H9 (cell line): ENCODE data around the gene ATG2A. TPM values are rescaled to one million over a fixed set of nuclear protein-coding genes. Genes with fewer than 3 reads are reported as not detected.

Experiments used
- DNase-seq: peaks from one replicate; pipeline ENCODE4 v3.0.0-alpha.2; 2017
- H2AFZ ChIP-seq: one replicate; pipeline ENCODE4 v1.6.1; 2013; ENCODE audit warnings: mild to moderate bottlenecking, low read length, control low read depth, moderate library complexity
- H2AK5ac ChIP-seq: 2 replicates; pipeline ENCODE4 v1.6.1; 2013; ENCODE audit warnings: low read length, control low read depth, mixed read lengths; ENCODE audit not compliant: insufficient read length
- H2BK120ac ChIP-seq: one replicate; pipeline ENCODE4 v1.6.1; 2013; ENCODE audit warnings: low read depth, mild to moderate bottlenecking, low read length, control low read depth, inconsistent platforms; ENCODE audit not compliant: poor library complexity, severe bottlenecking
- H2BK12ac ChIP-seq: 2 replicates; pipeline ENCODE4 v1.6.1; 2013; ENCODE audit warnings: low read length, control low read depth, mixed read lengths, low read depth; ENCODE audit not compliant: insufficient read length
- H2BK15ac ChIP-seq: 2 replicates; pipeline ENCODE4 v1.6.1; 2013; ENCODE audit warnings: low read depth, low read length, control low read depth
- H2BK20ac ChIP-seq: one replicate; pipeline ENCODE4 v1.6.1; 2013; ENCODE audit warnings: low read depth, mild to moderate bottlenecking, low read length, control low read depth, inconsistent platforms; ENCODE audit not compliant: poor library complexity, severe bottlenecking
- H2BK5ac ChIP-seq: 2 replicates; pipeline ENCODE4 v1.6.1; 2013; ENCODE audit warnings: low read length, control low read depth, mixed read lengths; ENCODE audit not compliant: insufficient read length
- H3K14ac ChIP-seq: 2 replicates; pipeline ENCODE4 v1.6.1; 2013; ENCODE audit warnings: low read length, control low read depth; ENCODE audit not compliant: insufficient read depth
- H3K18ac ChIP-seq: 2 replicates; pipeline ENCODE4 v1.6.1; 2013; ENCODE audit warnings: low read depth, mild to moderate bottlenecking, mixed read lengths, low read length, control low read depth; ENCODE audit not compliant: insufficient read length
- H3K23ac ChIP-seq: 2 replicates; pipeline ENCODE4 v1.6.1; 2013; ENCODE audit warnings: low read length, control low read depth, mixed read lengths, low read depth; ENCODE audit not compliant: insufficient read length
- H3K23me2 ChIP-seq: 2 replicates; pipeline ENCODE4 v1.6.1; 2013; ENCODE audit warnings: low read depth, mild to moderate bottlenecking, mixed read lengths, low read length, control low read depth; ENCODE audit not compliant: insufficient read length, poor library complexity, severe bottlenecking
- H3K27ac ChIP-seq: 2 replicates; pipeline ENCODE4 v1.5.1; 2013; ENCODE audit warnings: low read length, control low read depth, mixed read lengths, low read depth; ENCODE audit not compliant: insufficient read length
- H3K27me3 ChIP-seq: 2 replicates; pipeline ENCODE4 v1.6.1; 2013; ENCODE audit warnings: low read length, control low read depth, inconsistent platforms; ENCODE audit not compliant: insufficient read depth
- H3K4ac ChIP-seq: 2 replicates; pipeline ENCODE4 v1.6.1; 2013; ENCODE audit warnings: low read depth, mild to moderate bottlenecking, control low read depth, inconsistent platforms, low read length, moderate library complexity
- H3K4me1 ChIP-seq: 2 replicates; pipeline ENCODE4 v1.6.1; 2013; ENCODE audit warnings: low read length, control low read depth, inconsistent platforms; ENCODE audit not compliant: insufficient read depth
- H3K4me2 ChIP-seq: 2 replicates; pipeline ENCODE4 v1.6.1; 2013; ENCODE audit warnings: low read length, control low read depth, mixed read lengths; ENCODE audit not compliant: insufficient read length, insufficient read depth
- H3K56ac ChIP-seq: 2 replicates; pipeline ENCODE4 v1.6.1; 2013; ENCODE audit warnings: low read depth, mild to moderate bottlenecking, mixed read lengths, low read length, control low read depth; ENCODE audit not compliant: insufficient read length
- H3K79me1 ChIP-seq: 2 replicates; pipeline ENCODE4 v1.6.1; 2013; ENCODE audit warnings: low read depth, mild to moderate bottlenecking, moderate library complexity, low read length, control low read depth, inconsistent platforms; ENCODE audit not compliant: insufficient read depth, poor library complexity, severe bottlenecking
- H3K79me2 ChIP-seq: 2 replicates; pipeline ENCODE4 v1.6.1; 2013; ENCODE audit warnings: low read length, control low read depth, inconsistent platforms; ENCODE audit not compliant: insufficient read depth
- H3K9ac ChIP-seq: 2 replicates; pipeline ENCODE4 v1.6.1; 2013; ENCODE audit warnings: low read length, control low read depth, mixed read lengths; ENCODE audit not compliant: insufficient read length; ENCODE audit errors: extremely low read depth
- H3K9me3 ChIP-seq: one replicate; pipeline ENCODE4 v1.6.1; 2013; ENCODE audit warnings: low read depth, low read length, inconsistent platforms; ENCODE audit not compliant: control insufficient read depth
- H3T11ph ChIP-seq: one replicate; pipeline ENCODE4 v1.6.1; 2013; ENCODE audit warnings: mild to moderate bottlenecking, low read length, control low read depth, inconsistent platforms
- H4K20me1 ChIP-seq: one replicate; pipeline ENCODE4 v1.6.1; 2013; ENCODE audit not compliant: control insufficient read depth, insufficient read length, insufficient read depth
- H4K5ac ChIP-seq: 2 replicates; pipeline ENCODE4 v1.6.1; 2013; ENCODE audit warnings: low read depth, mild to moderate bottlenecking, mixed read lengths, low read length, control low read depth; ENCODE audit not compliant: insufficient read length
- H4K8ac ChIP-seq: replicated peaks from 2 replicates; pipeline ENCODE4 v1.6.1; 2013; ENCODE audit warnings: low read length, control low read depth, mixed read lengths, low read depth; ENCODE audit not compliant: insufficient read length
- H4K91ac ChIP-seq: 2 replicates; pipeline ENCODE4 v1.6.1; 2013; ENCODE audit warnings: low read depth, mild to moderate bottlenecking, moderate library complexity, mixed read lengths, low read length, control low read depth; ENCODE audit not compliant: insufficient read length
- H3K27ac Mint-ChIP-seq, 3 experiments: 2 replicates in 2 of 3; 3 replicates in 1 of 3; pipeline ENCODE4 v1.8.0; 2020 to 2021; ENCODE audit warnings: mixed read lengths in 3 of 3, mild to moderate bottlenecking in 1 of 3, moderate library complexity in 1 of 3
- H3K27me3 Mint-ChIP-seq: 2 replicates; pipeline ENCODE4 v1.8.0; 2021; ENCODE audit warnings: low read depth, mild to moderate bottlenecking, moderate library complexity, mixed read lengths
- H3K36me3 Mint-ChIP-seq, 3 experiments: 2 replicates in 2 of 3; 3 replicates in 1 of 3; pipeline ENCODE4 v1.8.0; 2020 to 2021; ENCODE audit warnings: low read depth in 3 of 3, mixed read lengths in 3 of 3; ENCODE audit not compliant: insufficient read depth in 1 of 3
- H3K4me1 Mint-ChIP-seq, 2 experiments: 2 replicates each; pipeline ENCODE4 v1.8.0; 2020; ENCODE audit warnings: mixed read lengths in 2 of 2
- H3K4me3 Mint-ChIP-seq, 2 experiments: 2 replicates in 1 of 2; 3 replicates in 1 of 2; pipeline ENCODE4 v1.8.0; 2020 to 2021; ENCODE audit warnings: mild to moderate bottlenecking in 2 of 2, mixed read lengths in 2 of 2, moderate library complexity in 1 of 2
- H3K9me3 Mint-ChIP-seq, 2 experiments: 2 replicates in 1 of 2; 3 replicates in 1 of 2; pipeline ENCODE4 v1.8.0; 2020; ENCODE audit warnings: mild to moderate bottlenecking in 2 of 2, mixed read lengths in 2 of 2, moderate library complexity in 1 of 2
- CTCF ChIP-seq: fragments of 200-600 bp; sonication (generic); conservative IDR thresholded peaks from 3 replicates; pipeline ENCODE4 v1.8.0; 2021; ENCODE audit warnings: antibody characterized with exemption, mild to moderate bottlenecking
- WGBS: extraction: QIAGEN DNeasy Blood & Tissue Kit; methylation state at CpG from one replicate; pipeline ENCODE4 v1.1.7; 2013; ENCODE audit warnings: missing lambda C conversion rate, low lambda C conversion rate, mixed read lengths; ENCODE audit not compliant: insufficient read length; ENCODE audit errors: extremely low coverage; 5-methylcytosine and 5-hydroxymethylcytosine counted together
- total RNA-seq: library from RNA; stranded (reverse); gene quantifications from 2 replicates; pipeline ENCODE4 v1.2.1, GENCODE V29; 2021

ATG2A gene
- total RNA-seq, 1 experiment from 2014 or later, result 21.3 TPM

DNA sequence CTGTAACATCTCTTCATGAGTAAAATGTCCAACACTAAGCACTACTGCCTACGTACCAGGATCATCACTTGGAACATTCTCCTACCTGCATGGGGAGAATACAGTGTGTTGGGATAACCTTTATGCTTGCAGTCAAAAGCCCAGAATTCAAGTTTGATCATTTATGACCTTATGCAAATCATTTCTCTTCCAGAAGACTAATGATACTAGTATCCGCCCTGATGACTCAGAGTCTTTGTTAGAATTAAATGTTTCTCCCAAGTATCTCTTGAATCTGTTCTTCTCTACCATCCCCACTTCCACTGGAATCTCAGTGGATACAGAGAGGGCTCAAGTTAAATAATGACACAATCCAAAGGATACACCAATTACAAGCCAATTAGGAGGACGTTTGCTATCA, 42.5 kb upstream of the ATG2A start:
- Histone ChIP-seq H4K8ac (no peak overlapping the region), H3K79me1 (no peaks in the 10 kb centered on the region), H4K5ac (no peak overlapping the region), H3K23me2 (no peaks in the 10 kb centered on the region), H3K14ac (no peak overlapping the region), H2AK5ac (no peak overlapping the region), H2BK12ac (no peak overlapping the region), H3K4me2 (no peak overlapping the region), H3K56ac (no peak overlapping the region), H3K27ac (no peak overlapping the region), H2BK120ac (no peak overlapping the region), H4K20me1 (no peaks in the 10 kb centered on the region), H3T11ph (no peak overlapping the region), H4K91ac (no peak overlapping the region), H3K79me2 (no peaks in the 10 kb centered on the region), H2AFZ (no peak overlapping the region), H2BK15ac (no peak overlapping the region), H2BK5ac (no peak overlapping the region), H3K9ac (no peak overlapping the region), H3K9me3 (no peaks in the 10 kb centered on the region), H3K4me1 (no peaks in the 10 kb centered on the region), H3K27me3 (no peaks in the 10 kb centered on the region), H2BK20ac (no peak overlapping the region), H3K18ac (no peak overlapping the region), H3K4ac (no peak overlapping the region), H3K23ac (no peak overlapping the region)
- H3K9me3 Mint-ChIP-seq, result no peaks in the 10 kb centered on the region
- DNase-seq, result no peak
- TF ChIP-seq CTCF, result no peak
- no peak overlapping the region for H3K4me3 Mint-ChIP-seq
- no peak overlapping the region for H3K27ac Mint-ChIP-seq
- H3K4me1 Mint-ChIP-seq, result no peaks in the 10 kb centered on the region
- no CpG with 5 or more reads among the region's 3 CpGs for WGBS
- no peaks in the 10 kb centered on the region; the same call in 1 of the 2 replicates for H3K27me3 Mint-ChIP-seq
- no peaks in the 10 kb centered on the region for H3K36me3 Mint-ChIP-seq
